Ovary (tissue), 9 donors: Measurements from ENCODE around the gene CXCL17. TPM values are rescaled to one million over a fixed set of nuclear protein-coding genes. Genes with fewer than 3 reads are reported as not detected.
A peak's percentile ranks its signal among the peaks of the same experiment; 100 is the strongest.

Experiments
- DNase-seq, 5 donors: peaks; one replicate each; pipeline ENCODE4 v3.0.0-alpha.2; 2019 to 2020
- H3K27ac ChIP-seq, 2 donors: fragments of 200-600 bp; one replicate each; pipeline versions ENCODE4 v1.5.1 to v1.8.0; 2019 to 2022
- H3K27me3 ChIP-seq: fragments of 200-600 bp; one replicate; pipeline ENCODE4 v1.8.0; 2022
- H3K36me3 ChIP-seq: fragments of 200-600 bp; sonication (generic); one replicate; pipeline ENCODE4 v1.5.1; 2019
- H3K4me1 ChIP-seq: one replicate; pipeline ENCODE4 v1.8.1; 2013; ENCODE audit warnings: mild to moderate bottlenecking, moderate library complexity; ENCODE audit not compliant: insufficient read depth
- H3K4me3 ChIP-seq: fragments of 200-600 bp; sonication (generic); one replicate; pipeline ENCODE4 v1.5.1; 2017
- H3K9me3 ChIP-seq, 2 donors: fragments of 200-600 bp in 1 of 2; sonication (generic) in 1 of 2; one replicate each; pipeline versions ENCODE4 v1.5.1 to v1.8.1; 2013 to 2019; ENCODE audit warnings: mild to moderate bottlenecking in 1 of 2, moderate library complexity in 1 of 2
- CTCF ChIP-seq, 3 donors: fragments of 450-650 bp in 2 of 3; fragments of 200-600 bp in 1 of 3; IDR thresholded peaks; one replicate each; pipeline versions ENCODE4 v1.5.1 to v1.8.0; 2016 to 2022; ENCODE audit warnings: antibody characterized with exemption in 3 of 3, mild to moderate bottlenecking in 1 of 3
- EP300 ChIP-seq: sonication (generic); formaldehyde crosslinking; IDR thresholded peaks from one replicate; pipeline ENCODE4 v1.6.1; 2017; ENCODE audit warnings: antibody characterized with exemption
- POLR2A ChIP-seq: fragments of 450-650 bp; IDR thresholded peaks from one replicate; pipeline ENCODE4 v1.6.1; 2017; ENCODE audit warnings: antibody characterized with exemption, mild to moderate bottlenecking, moderate library complexity
- WGBS, 3 donors: extraction: QIAGEN DNeasy Blood & Tissue Kit in 1 of 3; methylation state at CpG; one replicate each; pipeline versions ENCODE4 v1.1.5 to v1.1.7; 2013 to 2017; 5-methylcytosine and 5-hydroxymethylcytosine counted together
- intact Hi-C, 4 donors: fragments of 100-400 bp; cut with DNase I; formaldehyde crosslinking; loops; one replicate each; pipeline versions ENCODE4 v1.11.0 to v1.15.1; 2022 to 2023
- polyA plus RNA-seq, 2 donors: library from polyadenylated mRNA; stranded (reverse); fragments of 200-250 nt in 1 of 2; fragments of 350-450 nt in 1 of 2; fragmentation: Illumina TruSeq in 1 of 2; extraction: RNeasy Lipid Tissue Mini Kit (QIAGEN cat#74804) in 1 of 2; gene quantifications; one replicate each; pipeline ENCODE4 v1.2.3, GENCODE V29; 2013 to 2014
- total RNA-seq, 7 donors: library from RNA; depleted of rRNA in 2 of 7; stranded (reverse); fragments of >200 nt in 2 of 7; fragmentation: NEBNext Ultra II Directional in 3 of 7; extraction: Animal tissue kit (Norgen Biotek cat#: 25700) in 3 of 7; gene quantifications; one replicate each; pipeline versions ENCODE4 v1.1.0 to v1.2.4, GENCODE V29; 2016 to 2023
- donor health status: DM: no; HTN: no; CAD: no; lungs with moderate emphysema.
- donor health status: DM: no; HTN: no; CAD: no.
- donor health status: Bipolar disorder and iron deficiency.
- donor health status: DM: yes; HTN: yes; CAD: no.
- donor health status: DM: no; HTN: no; CAD: no.
- donor health status: DM: yes; HTN: yes; CAD: no.

Gene CXCL17
- total and polyA plus RNA-seq, 9 donors = 0.32 to 0.46 TPM; not detected in 7

DNA sequence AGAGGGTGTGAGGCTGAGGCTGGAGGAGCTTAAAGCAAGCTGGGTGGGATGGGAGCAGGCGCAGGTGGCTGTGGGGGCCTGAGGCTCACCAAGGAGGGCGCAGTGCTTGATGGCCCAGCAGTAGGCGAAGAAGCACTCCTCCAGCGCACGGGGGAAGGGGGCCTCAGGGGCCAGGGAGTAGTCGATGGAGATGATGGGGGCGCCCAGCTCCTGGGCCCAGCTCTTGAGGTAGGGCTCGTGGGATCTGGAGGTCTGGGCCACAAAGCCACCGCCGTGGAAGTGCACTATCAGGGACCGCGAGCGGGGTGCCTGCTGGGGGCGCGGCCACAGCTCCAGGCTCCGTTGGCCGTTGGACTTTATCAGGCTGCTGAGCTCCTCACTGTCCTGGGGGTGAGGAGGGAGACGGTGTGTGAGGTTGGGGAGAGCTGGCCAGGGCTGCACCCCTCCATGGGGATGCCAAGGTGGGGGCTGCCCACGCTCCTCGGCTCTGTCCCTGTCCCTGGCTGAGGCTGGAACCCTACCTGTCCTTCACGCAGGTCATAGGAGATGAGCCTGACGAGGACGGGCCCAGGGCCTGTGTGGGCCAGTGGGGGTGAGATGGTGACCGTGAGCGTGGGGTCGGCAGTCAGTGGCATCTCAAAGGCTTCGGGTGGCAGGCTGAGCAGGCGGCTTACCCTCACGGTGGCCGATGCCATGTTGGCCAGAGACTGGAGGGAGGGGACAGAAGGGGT lies 35.5 kb downstream of the CXCL17 start:
- no peak for TF ChIP-seq POLR2A
- no peak for TF ChIP-seq EP300
- TF ChIP-seq CTCF (IDR thresholded peaks at IDR 0.05) = no peak
- WGBS, 3 donors = 87 to 92% (median 91%) methylated on average over 30 of the region's 30 CpGs
- intact Hi-C loops = no loop called here
- Histone ChIP-seq H3K4me1 (peaks cover 3% of the 10 kb centered on the region), H3K27me3 (no peaks in the 10 kb centered on the region), H3K9me3 (no peaks in the 10 kb centered on the region), H3K4me3 (no peak overlapping the region), H3K36me3 (no peaks in the 10 kb centered on the region), H3K27ac (no peak overlapping the region)
- no peak for DNase-seq

GRCh38 chr19:42406111-42406510 lies 36.6 kb downstream of the CXCL17 start:
- WGBS, 3 donors = 92 to 95% (median 92%) methylated on average over 11 of the region's 11 CpGs
- H3K27me3 ChIP-seq = no peaks in the 10 kb centered on the region
- H3K36me3 ChIP-seq = no peaks in the 10 kb centered on the region
- peaks cover 4% of the 10 kb centered on the region for H3K4me1 ChIP-seq
- TF ChIP-seq EP300 (no peak), POLR2A (no peak), CTCF (IDR thresholded peaks at IDR 0.05) (no peak)
- H3K4me3 ChIP-seq = no peak overlapping the region
- no peaks in the 10 kb centered on the region for H3K9me3 ChIP-seq
- DNase-seq = no peak
- intact Hi-C loops = no loop called here
- no peak overlapping the region for H3K27ac ChIP-seq

DNA sequence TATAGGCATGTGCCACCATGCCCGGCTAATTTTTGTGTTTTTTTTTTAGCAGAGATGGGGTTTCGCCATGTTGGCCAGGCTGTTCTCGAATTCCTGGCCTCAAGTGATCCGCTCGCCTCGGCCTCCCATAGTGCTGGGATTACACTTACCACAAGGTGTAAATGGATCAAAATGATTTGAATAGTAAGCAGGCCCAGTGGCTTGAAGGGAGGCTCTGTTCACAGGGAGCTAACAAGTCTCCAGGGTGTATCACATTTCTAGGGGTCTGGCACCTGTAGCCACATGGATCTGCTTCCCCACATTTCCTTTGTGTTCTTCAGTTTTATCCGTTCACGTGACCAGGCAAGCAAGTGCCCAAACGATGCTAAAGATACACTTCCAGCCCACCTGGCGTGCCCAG lies 39.2 kb downstream of the CXCL17 start:
- no peaks in the 10 kb centered on the region for H3K9me3 ChIP-seq
- no peak overlapping the region for H3K27ac ChIP-seq
- TF ChIP-seq EP300 (no peak), CTCF (IDR thresholded peaks at IDR 0.05) (no peak)
- no peak overlapping the region for H3K4me3 ChIP-seq
- H3K27me3 ChIP-seq = no peaks in the 10 kb centered on the region
- no peaks in the 10 kb centered on the region for H3K36me3 ChIP-seq
- WGBS, 3 donors = 95 to 97% (median 96%) methylated on average over 10 of the region's 10 CpGs
- H3K4me1 ChIP-seq = peaks cover 1% of the 10 kb centered on the region
- intact Hi-C loops = no loop called here
- no peak for DNase-seq

DNA sequence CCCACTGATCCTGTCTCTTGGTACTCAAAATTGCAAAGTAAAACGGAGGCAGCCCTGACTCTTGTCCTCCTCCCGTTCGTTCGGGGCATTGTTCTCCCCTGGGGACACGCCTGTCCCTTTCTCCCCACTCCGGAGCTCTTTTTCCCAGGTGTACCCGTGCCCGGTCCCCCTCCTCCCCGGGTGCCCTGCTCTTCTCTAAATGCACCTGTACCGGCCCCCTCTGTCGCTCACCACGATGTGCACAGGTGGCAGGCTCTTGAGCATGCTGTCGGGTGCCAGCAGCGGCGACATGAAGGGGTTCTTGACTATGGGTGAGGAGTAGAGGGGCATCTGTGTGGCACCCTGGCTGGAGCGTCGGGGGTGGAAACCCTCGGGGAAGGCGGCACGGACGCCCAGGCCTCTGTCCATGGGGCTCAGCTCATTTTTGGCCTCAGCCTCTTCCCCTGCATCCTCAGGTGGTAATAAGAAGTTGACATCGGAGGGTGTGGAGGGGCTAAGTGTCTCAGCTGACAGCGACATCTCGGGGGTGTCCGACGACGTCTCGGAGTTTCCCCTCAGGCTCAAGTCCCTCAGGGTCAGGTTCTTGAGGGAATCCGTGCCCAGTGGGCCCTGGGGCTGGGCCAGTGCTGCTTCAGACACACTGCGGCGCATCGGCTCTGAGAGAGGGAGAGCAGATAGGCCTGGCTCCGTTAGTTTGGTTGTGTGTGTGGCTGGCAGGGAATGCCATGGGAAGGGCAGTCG lies 40.2 kb downstream of the CXCL17 start:
- WGBS, 3 donors = 62 to 69% (median 66%) methylated on average over 34 of the region's 34 CpGs
- Histone ChIP-seq H3K9me3 (no peaks in the 10 kb centered on the region), H3K4me1 (peaks cover 6% of the 10 kb centered on the region), H3K4me3 (no peak overlapping the region), H3K27ac (no peak overlapping the region), H3K36me3 (no peaks in the 10 kb centered on the region), H3K27me3 (no peaks in the 10 kb centered on the region)
- no peak for TF ChIP-seq POLR2A
- TF ChIP-seq EP300 = no peak
- TF ChIP-seq CTCF (IDR thresholded peaks at IDR 0.05) = no peak
- DNase-seq = peak in 2 of 5 donors; percentile 38 to 45
- intact Hi-C loops = no loop called here
